Endodermal cell (in vitro differentiated cells): ENCODE data around the gene GRB14. TPM values are rescaled to one million over a fixed set of nuclear protein-coding genes. Genes with fewer than 3 reads are reported as not detected.

Source experiments
- DNase-seq: peaks from one replicate; pipeline ENCODE4 v3.0.0-alpha.2; 2017
- H3K27ac ChIP-seq: 2 replicates; pipeline ENCODE4 v1.5.1; 2013; ENCODE audit warnings: mild to moderate bottlenecking, low read depth, low read length, moderate library complexity
- H3K27me3 ChIP-seq: 2 replicates; pipeline ENCODE4 v1.6.1; 2013; ENCODE audit warnings: mild to moderate bottlenecking, low read length, moderate library complexity; ENCODE audit not compliant: insufficient read depth, control insufficient read depth, poor library complexity, severe bottlenecking
- H3K36me3 ChIP-seq: 2 replicates; pipeline ENCODE4 v1.7.0; 2013; ENCODE audit warnings: mild to moderate bottlenecking, low read length, moderate library complexity; ENCODE audit not compliant: control insufficient read depth, insufficient read depth
- H3K4me1 ChIP-seq: one replicate; pipeline ENCODE4 v1.7.0; 2013; ENCODE audit warnings: low read length; ENCODE audit not compliant: control insufficient read depth, insufficient read depth
- H3K4me3 ChIP-seq: 2 replicates; pipeline ENCODE4 v1.5.1; 2013; ENCODE audit warnings: mild to moderate bottlenecking, low read length, moderate library complexity
- H3K9ac ChIP-seq: 2 replicates; pipeline ENCODE4 v1.6.1; 2013; ENCODE audit warnings: mild to moderate bottlenecking, low read length, moderate library complexity; ENCODE audit not compliant: poor library complexity, severe bottlenecking; ENCODE audit errors: extremely low read depth
- H3K9me3 ChIP-seq: 2 replicates; pipeline ENCODE4 v1.6.1; 2013; ENCODE audit warnings: mild to moderate bottlenecking, low read length, moderate library complexity; ENCODE audit not compliant: control insufficient read depth
- H3K27ac Mint-ChIP-seq: 2 replicates; pipeline ENCODE4 v1.8.0; 2020; ENCODE audit warnings: mixed read lengths
- H3K27me3 Mint-ChIP-seq: 2 replicates; pipeline ENCODE4 v1.8.0; 2021; ENCODE audit warnings: mild to moderate bottlenecking, mixed read lengths; ENCODE audit not compliant: insufficient read depth
- H3K36me3 Mint-ChIP-seq: 2 replicates; pipeline ENCODE4 v1.8.0; 2020; ENCODE audit warnings: low read depth, mixed read lengths
- H3K4me1 Mint-ChIP-seq: 2 replicates; pipeline ENCODE4 v1.8.0; 2020; ENCODE audit warnings: mixed read lengths
- H3K4me3 Mint-ChIP-seq: 2 replicates; pipeline ENCODE4 v1.8.0; 2020; ENCODE audit warnings: mild to moderate bottlenecking, moderate library complexity, mixed read lengths
- H3K9me3 Mint-ChIP-seq: 2 replicates; pipeline ENCODE4 v1.8.0; 2020; ENCODE audit warnings: mild to moderate bottlenecking, mixed read lengths
- CTCF ChIP-seq: fragments of 200-600 bp; sonication (generic); conservative IDR thresholded peaks from 2 replicates; pipeline ENCODE4 v1.5.0; 2021; ENCODE audit warnings: antibody characterized with exemption, mild to moderate bottlenecking
- WGBS, 2 experiments: methylation state at CpG; one replicate each; pipeline versions ENCODE4 v1.1.5 to v1.1.7; 2013; ENCODE audit warnings: missing lambda C conversion rate in 2 of 2, mixed read lengths in 1 of 2; ENCODE audit not compliant: insufficient coverage in 1 of 2, insufficient read length in 1 of 2; 5-methylcytosine and 5-hydroxymethylcytosine counted together
- total RNA-seq, 2 donors: library from RNA; stranded (reverse); fragmentation: NEBNext Ultra II Directional in 1 of 2; extraction: Animal tissue kit (Norgen Biotek cat#: 25700) in 1 of 2; gene quantifications; 2 replicates in 1 of 2; 3 replicates in 1 of 2; pipeline ENCODE4 v1.2.1, GENCODE V29; 2021

GRB14 gene
- total RNA-seq, 2 donors from 2014 or later = 16.5 to 21.4 TPM

DNA sequence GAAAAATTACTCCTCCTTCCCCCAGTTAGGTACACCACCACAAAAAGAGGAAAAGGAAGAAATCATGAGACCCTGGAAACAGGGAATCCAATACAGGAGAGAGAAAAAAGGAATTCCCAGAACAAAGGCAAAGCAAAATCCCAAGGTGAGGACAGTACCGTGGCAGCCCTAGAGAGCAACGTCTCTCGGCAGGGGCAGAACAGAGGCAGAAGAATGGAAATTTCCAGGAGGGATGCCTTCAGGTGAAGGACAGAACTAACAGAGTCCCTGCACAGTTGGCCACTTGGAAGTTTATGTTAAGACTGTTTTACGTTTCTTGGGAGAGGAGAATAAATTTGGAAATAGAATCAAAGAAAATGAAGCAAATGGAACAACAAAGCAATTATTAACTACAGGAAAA is 27.7 kb downstream of the GRB14 start:
- no peaks in the 10 kb centered on the region for H3K27me3 ChIP-seq
- Mint-ChIP-seq H3K4me1 (peaks cover 6% of the 10 kb centered on the region), H3K27me3 (no peaks in the 10 kb centered on the region), H3K27ac (no peak overlapping the region), H3K9me3 (peaks cover 5% of the 10 kb centered on the region), H3K36me3 (peaks cover 3% of the 10 kb centered on the region), H3K4me3 (no peak overlapping the region)
- 38 to 75% methylated on average over 3 to 4 of the region's 4 CpGs for WGBS, 2 experiments
- no peak for TF ChIP-seq CTCF
- H3K4me1 ChIP-seq = peaks cover 2% of the 10 kb centered on the region
- DNase-seq = no peak
- no peaks in the 10 kb centered on the region for H3K36me3 ChIP-seq
- no peak overlapping the region for H3K4me3 ChIP-seq
- no peak overlapping the region for H3K9ac ChIP-seq
- H3K27ac ChIP-seq = no peak overlapping the region
- H3K9me3 ChIP-seq = no peaks in the 10 kb centered on the region

- TF ChIP-seq CTCF = no peak
- Mint-ChIP-seq H3K27me3 (no peaks in the 10 kb centered on the region), H3K4me1 (peaks cover 2% of the 10 kb centered on the region), H3K36me3 (peaks cover 3% of the 10 kb centered on the region), H3K9me3 (peaks cover 5% of the 10 kb centered on the region), H3K27ac (no peak overlapping the region), H3K4me3 (no peak overlapping the region)
- no peak for DNase-seq
- Histone ChIP-seq H3K4me1 (no peaks in the 10 kb centered on the region), H3K4me3 (no peak overlapping the region), H3K27me3 (no peaks in the 10 kb centered on the region), H3K9ac (no peak overlapping the region), H3K9me3 (no peaks in the 10 kb centered on the region), H3K36me3 (no peaks in the 10 kb centered on the region), H3K27ac (no peak overlapping the region)
- WGBS, 2 experiments = 94 to 100% methylated on average over 1 to 2 of the region's 2 CpGs
Measured at GRCh38 chr2:164589522-164589921, 31.8 kb downstream of the GRB14 start.

DNA sequence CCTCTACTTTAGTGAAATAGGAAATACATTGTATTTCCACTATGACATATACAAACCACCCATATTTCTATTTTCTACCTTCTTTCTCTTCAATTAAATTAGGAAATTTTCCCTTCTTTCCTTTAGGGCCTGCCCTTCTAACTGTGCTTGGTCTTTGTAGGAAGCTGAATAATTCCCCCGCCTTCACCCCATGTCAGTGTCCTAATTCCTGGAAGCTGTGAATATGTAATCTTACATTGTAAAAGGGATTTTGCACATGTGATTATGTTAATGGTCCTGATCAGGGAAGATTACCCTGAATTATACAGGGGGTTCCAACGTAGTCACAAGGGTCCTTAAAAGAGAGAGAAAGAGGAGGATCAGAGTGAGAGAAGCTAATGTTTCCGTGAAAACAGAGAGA is 40.2 kb downstream of the GRB14 start:
- Mint-ChIP-seq H3K4me1 (no peaks in the 10 kb centered on the region), H3K36me3 (no peaks in the 10 kb centered on the region), H3K27me3 (no peaks in the 10 kb centered on the region), H3K9me3 (no peaks in the 10 kb centered on the region), H3K4me3 (no peak overlapping the region), H3K27ac (no peak overlapping the region)
- Histone ChIP-seq H3K9ac (no peak overlapping the region), H3K4me3 (no peak overlapping the region), H3K27ac (no peak overlapping the region), H3K27me3 (no peaks in the 10 kb centered on the region), H3K9me3 (no peaks in the 10 kb centered on the region), H3K4me1 (no peaks in the 10 kb centered on the region), H3K36me3 (no peaks in the 10 kb centered on the region)
- DNase-seq = no peak
- WGBS, 2 experiments = 57 to 86% methylated on average over 1 to 3 of the region's 3 CpGs
- TF ChIP-seq CTCF = no peak
